ENCODE results near the gene GPRC5A. TPM values are rescaled to one million over a fixed set of nuclear protein-coding genes. Genes with fewer than 3 reads are reported as not detected.

GPRC5A gene
- total RNA-seq, 1 experiment from 2014 or later = 0.56 TPM

DNA sequence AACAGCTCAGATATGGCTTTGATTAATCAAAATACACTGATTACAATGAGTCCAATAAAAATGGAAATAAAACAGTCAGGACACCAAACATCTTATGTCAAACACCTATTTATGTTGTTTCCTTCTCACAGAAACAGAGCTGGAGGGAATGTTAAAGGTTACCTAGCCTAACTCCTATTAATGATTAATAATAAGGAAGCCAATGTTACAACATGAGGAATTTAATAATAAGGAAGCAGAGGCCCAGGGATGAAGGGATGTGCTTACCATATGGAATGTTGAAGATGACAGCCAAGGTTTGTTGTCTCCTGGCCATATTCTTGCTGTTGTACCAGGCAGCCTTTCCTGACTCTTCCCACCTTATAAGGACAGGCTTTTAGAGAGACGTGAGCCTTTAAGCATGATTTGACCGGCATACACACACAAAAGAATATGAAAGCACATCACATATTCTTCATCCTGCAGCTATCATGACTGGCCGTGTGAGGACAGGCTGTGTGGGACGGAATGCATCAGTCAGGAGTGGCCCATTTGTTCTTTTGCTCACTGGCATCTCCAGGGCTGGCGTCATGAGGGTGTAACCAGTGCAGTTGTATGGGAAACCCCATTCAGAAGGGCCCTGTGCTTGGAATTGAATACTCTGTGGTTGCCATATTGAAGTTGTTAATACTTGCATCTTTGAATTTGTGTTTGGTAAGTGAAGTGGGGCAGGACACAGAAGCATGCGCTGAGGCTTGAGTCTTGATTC is 63.7 kb downstream of the GPRC5A start:
- no peak overlapping the region for H3K4me3 ChIP-seq (ENCODE audit: low read depth, low read length, poor library complexity, severe bottlenecking)
- no peak for DNase-seq (ENCODE audit: low spot score)
- no peaks in the 10 kb centered on the region for H3K9me3 ChIP-seq (ENCODE audit: low read depth, low read length, poor library complexity, severe bottlenecking)
- no peaks in the 10 kb centered on the region for H3K4me1 ChIP-seq (ENCODE audit: insufficient read depth, low read length, poor library complexity, severe bottlenecking)
- TF ChIP-seq, protein P1, sequence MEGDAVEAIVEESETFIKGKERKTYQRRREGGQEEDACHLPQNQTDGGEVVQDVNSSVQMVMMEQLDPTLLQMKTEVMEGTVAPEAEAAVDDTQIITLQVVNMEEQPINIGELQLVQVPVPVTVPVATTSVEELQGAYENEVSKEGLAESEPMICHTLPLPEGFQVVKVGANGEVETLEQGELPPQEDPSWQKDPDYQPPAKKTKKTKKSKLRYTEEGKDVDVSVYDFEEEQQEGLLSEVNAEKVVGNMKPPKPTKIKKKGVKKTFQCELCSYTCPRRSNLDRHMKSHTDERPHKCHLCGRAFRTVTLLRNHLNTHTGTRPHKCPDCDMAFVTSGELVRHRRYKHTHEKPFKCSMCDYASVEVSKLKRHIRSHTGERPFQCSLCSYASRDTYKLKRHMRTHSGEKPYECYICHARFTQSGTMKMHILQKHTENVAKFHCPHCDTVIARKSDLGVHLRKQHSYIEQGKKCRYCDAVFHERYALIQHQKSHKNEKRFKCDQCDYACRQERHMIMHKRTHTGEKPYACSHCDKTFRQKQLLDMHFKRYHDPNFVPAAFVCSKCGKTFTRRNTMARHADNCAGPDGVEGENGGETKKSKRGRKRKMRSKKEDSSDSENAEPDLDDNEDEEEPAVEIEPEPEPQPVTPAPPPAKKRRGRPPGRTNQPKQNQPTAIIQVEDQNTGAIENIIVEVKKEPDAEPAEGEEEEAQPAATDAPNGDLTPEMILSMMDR (conservative IDR thresholded peaks at IDR 0.05; ENCODE audit: low read depth, low read length) = no peak
- no peak for TF ChIP-seq EZH2 (IDR thresholded peaks at IDR 0.05; ENCODE audit: borderline replicate concordance, low read depth, low read length, poor library complexity, severe bottlenecking)
- BruUV-seq (replicated peaks) = no TSS peak
- H3K36me3 ChIP-seq (ENCODE audit: insufficient read depth, low read length, poor library complexity, severe bottlenecking) = no peaks in the 10 kb centered on the region
- POLR2A ChIA-PET (ENCODE audit: low non-redundant PET) = no interaction called here
- CTCF ChIA-PET = no interaction called here
- no peaks in the 10 kb centered on the region for H3K27me3 ChIP-seq (replicated peaks; ENCODE audit: insufficient read depth, low read depth, low read length, poor library complexity)
- intact Hi-C loops (cut with micrococcal nuclease; ENCODE audit: unreplicated experiment) = no loop called here
- no peak overlapping the region for H3K27ac ChIP-seq (ENCODE audit: low read depth, low read length, poor library complexity, severe bottlenecking)

DNA sequence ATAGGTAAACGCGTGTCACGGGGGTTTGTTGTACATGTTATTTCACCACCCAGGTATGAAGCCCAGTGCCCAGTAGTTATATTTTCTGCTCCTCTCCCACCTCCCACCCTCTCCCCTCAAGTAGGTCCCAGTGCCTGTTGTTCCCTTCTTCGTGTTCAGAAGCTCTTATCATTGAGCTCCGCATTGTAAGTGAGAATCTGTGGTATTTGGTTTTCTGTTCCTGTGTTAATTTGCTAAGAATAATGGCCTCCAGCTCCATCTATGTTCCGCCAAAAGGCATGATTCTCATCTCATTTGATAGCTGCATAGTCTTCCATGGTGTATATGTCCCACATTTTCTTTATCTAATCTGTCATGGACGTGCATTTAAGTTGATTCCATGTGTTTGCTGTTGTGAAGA is 67.5 kb downstream of the GPRC5A start:
- no peak for DNase-seq (ENCODE audit: low spot score)
- TF ChIP-seq, protein P1 (conservative IDR thresholded peaks at IDR 0.05; ENCODE audit: low read depth, low read length) = no peak
- no peak for TF ChIP-seq EZH2 (IDR thresholded peaks at IDR 0.05; ENCODE audit: borderline replicate concordance, low read depth, low read length, poor library complexity, severe bottlenecking)
- no TSS peak for BruUV-seq (replicated peaks)
- POLR2A ChIA-PET (ENCODE audit: low non-redundant PET) = no interaction called here
- no peak overlapping the region for H3K4me3 ChIP-seq (ENCODE audit: low read depth, low read length, poor library complexity, severe bottlenecking)
- H3K9me3 ChIP-seq (ENCODE audit: low read depth, low read length, poor library complexity, severe bottlenecking) = no peaks in the 10 kb centered on the region
- intact Hi-C loops (cut with micrococcal nuclease; ENCODE audit: unreplicated experiment) = no loop called here
- H3K4me1 ChIP-seq (ENCODE audit: insufficient read depth, low read length, poor library complexity, severe bottlenecking) = no peaks in the 10 kb centered on the region
- no peaks in the 10 kb centered on the region for H3K36me3 ChIP-seq (ENCODE audit: insufficient read depth, low read length, poor library complexity, severe bottlenecking)
- no peak overlapping the region for H3K27ac ChIP-seq (ENCODE audit: low read depth, low read length, poor library complexity, severe bottlenecking)
- CTCF ChIA-PET = no interaction called here
- H3K27me3 ChIP-seq (replicated peaks; ENCODE audit: insufficient read depth, low read depth, low read length, poor library complexity) = no peaks in the 10 kb centered on the region

DNA sequence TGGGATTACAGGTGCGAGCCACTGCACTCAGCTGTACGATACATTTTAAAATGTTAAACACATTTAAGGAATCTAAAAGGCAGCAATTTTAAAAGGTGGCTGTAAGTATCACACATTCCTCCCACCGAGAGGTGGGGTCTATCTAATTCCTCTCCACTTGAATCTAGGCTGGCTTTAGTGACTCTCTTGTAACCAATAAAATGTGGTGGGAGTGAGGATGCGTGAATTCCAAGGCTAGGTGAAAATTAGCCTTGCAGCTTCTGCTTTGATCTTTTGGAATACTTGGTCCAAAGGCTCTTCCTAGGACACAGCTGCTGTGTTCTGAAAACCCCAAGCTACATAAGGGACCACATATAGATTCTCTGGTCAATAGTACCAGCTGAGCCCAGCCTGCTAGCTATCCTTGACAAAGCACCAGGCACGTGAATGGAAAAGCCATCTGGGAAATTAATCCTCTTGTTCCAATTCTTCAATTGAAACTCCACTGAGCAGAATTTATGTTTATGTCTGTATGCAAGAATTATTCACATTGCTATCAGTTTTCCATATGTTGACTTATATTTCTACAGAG is 69.4 kb downstream of the GPRC5A start:
- Histone ChIP-seq H3K36me3 (ENCODE audit: insufficient read depth, low read length, poor library complexity, severe bottlenecking) (no peaks in the 10 kb centered on the region), H3K9me3 (ENCODE audit: low read depth, low read length, poor library complexity, severe bottlenecking) (no peaks in the 10 kb centered on the region), H3K27ac (ENCODE audit: low read depth, low read length, poor library complexity, severe bottlenecking) (no peak overlapping the region), H3K4me3 (ENCODE audit: low read depth, low read length, poor library complexity, severe bottlenecking) (no peak overlapping the region), H3K27me3 (replicated peaks; ENCODE audit: insufficient read depth, low read depth, low read length, poor library complexity) (no peaks in the 10 kb centered on the region), H3K4me1 (ENCODE audit: insufficient read depth, low read length, poor library complexity, severe bottlenecking) (no peaks in the 10 kb centered on the region)
- intact Hi-C loops (cut with micrococcal nuclease; ENCODE audit: unreplicated experiment) = no loop called here
- DNase-seq (ENCODE audit: low spot score) = no peak
- CTCF ChIA-PET = no interaction called here
- BruUV-seq (replicated peaks) = no TSS peak
- POLR2A ChIA-PET (ENCODE audit: low non-redundant PET) = no interaction called here
- TF ChIP-seq, protein P1 (conservative IDR thresholded peaks at IDR 0.05; ENCODE audit: low read depth, low read length) = no peak
- TF ChIP-seq EZH2 (IDR thresholded peaks at IDR 0.05; ENCODE audit: borderline replicate concordance, low read depth, low read length, poor library complexity, severe bottlenecking) = no peak

All from A673 (cell line).